Measurements from ENCODE around the gene FAAP100. TPM values are rescaled to one million over a fixed set of nuclear protein-coding genes. Genes with fewer than 3 reads are reported as not detected.
A peak's percentile ranks its signal among the peaks of the same experiment; 100 is the strongest.

FAAP100 gene
- total RNA-seq, 6 experiments from 2014 or later = 21.9 to 27.7 (median 23.9) TPM

DNA sequence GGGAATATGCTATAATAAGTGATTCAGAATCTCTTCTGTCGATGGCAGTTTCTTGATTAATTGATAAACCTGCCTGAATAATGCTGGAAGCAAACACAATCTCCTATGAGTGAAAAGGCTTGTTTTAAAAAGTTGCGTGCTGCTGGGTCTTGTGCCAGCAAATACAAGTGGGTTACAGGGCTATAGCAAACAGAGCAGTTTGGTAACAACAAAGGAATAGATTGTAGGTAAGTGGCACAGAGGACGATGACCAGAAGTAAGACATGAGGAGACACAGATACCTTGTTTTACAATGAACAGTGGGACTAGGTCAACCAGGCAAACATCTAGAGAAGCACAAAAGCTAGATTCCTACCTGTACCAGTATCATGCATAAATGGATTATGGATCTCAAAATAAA, 23.7 kb upstream of the FAAP100 start:
- no peaks in the 10 kb centered on the region for H3K9me3 Mint-ChIP-seq
- peaks cover 53% of the 10 kb centered on the region for H3K36me3 Mint-ChIP-seq (ENCODE audit: low read depth)
- H3K4me3 Mint-ChIP-seq = peak overlapping the region; percentile 73
- peaks cover 65% of the 10 kb centered on the region for H3K4me1 Mint-ChIP-seq (ENCODE audit: low read depth)
- TF ChIP-seq, protein P1, sequence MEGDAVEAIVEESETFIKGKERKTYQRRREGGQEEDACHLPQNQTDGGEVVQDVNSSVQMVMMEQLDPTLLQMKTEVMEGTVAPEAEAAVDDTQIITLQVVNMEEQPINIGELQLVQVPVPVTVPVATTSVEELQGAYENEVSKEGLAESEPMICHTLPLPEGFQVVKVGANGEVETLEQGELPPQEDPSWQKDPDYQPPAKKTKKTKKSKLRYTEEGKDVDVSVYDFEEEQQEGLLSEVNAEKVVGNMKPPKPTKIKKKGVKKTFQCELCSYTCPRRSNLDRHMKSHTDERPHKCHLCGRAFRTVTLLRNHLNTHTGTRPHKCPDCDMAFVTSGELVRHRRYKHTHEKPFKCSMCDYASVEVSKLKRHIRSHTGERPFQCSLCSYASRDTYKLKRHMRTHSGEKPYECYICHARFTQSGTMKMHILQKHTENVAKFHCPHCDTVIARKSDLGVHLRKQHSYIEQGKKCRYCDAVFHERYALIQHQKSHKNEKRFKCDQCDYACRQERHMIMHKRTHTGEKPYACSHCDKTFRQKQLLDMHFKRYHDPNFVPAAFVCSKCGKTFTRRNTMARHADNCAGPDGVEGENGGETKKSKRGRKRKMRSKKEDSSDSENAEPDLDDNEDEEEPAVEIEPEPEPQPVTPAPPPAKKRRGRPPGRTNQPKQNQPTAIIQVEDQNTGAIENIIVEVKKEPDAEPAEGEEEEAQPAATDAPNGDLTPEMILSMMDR (IDR thresholded peaks at IDR 0.05) = no peak
- peaks cover 9% of the 10 kb centered on the region for H3K27me3 Mint-ChIP-seq (ENCODE audit: insufficient read depth)
- H3K27ac Mint-ChIP-seq = peak overlapping the region; percentile 94; the same call in 1 of the 2 replicates
- no peak for DNase-seq

DNA sequence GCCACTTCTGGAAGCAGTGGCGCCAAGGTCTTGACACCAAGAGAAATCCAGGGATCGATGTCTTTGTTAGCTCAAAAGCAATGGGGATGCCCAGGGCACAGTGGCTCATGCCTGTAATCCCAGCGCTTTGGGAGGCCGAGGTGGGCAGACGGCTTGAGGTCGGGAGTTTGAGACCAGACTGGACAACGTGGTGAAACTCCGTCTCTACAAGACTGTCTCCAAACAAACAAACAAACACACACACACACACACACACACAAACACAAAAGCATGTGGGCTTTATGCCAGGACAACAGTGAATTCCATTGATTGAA, 22.4 kb upstream of the FAAP100 start:
- TF ChIP-seq, protein P1 (IDR thresholded peaks at IDR 0.05) = no peak
- no peak for DNase-seq
- peaks cover 6% of the 10 kb centered on the region for H3K27me3 Mint-ChIP-seq (ENCODE audit: insufficient read depth)
- H3K36me3 Mint-ChIP-seq (ENCODE audit: low read depth) = peaks cover 54% of the 10 kb centered on the region
- H3K27ac Mint-ChIP-seq = no peak overlapping the region
- H3K9me3 Mint-ChIP-seq = no peaks in the 10 kb centered on the region
- H3K4me1 Mint-ChIP-seq (ENCODE audit: low read depth) = peaks cover 53% of the 10 kb centered on the region
- no peak overlapping the region for H3K4me3 Mint-ChIP-seq

DNA sequence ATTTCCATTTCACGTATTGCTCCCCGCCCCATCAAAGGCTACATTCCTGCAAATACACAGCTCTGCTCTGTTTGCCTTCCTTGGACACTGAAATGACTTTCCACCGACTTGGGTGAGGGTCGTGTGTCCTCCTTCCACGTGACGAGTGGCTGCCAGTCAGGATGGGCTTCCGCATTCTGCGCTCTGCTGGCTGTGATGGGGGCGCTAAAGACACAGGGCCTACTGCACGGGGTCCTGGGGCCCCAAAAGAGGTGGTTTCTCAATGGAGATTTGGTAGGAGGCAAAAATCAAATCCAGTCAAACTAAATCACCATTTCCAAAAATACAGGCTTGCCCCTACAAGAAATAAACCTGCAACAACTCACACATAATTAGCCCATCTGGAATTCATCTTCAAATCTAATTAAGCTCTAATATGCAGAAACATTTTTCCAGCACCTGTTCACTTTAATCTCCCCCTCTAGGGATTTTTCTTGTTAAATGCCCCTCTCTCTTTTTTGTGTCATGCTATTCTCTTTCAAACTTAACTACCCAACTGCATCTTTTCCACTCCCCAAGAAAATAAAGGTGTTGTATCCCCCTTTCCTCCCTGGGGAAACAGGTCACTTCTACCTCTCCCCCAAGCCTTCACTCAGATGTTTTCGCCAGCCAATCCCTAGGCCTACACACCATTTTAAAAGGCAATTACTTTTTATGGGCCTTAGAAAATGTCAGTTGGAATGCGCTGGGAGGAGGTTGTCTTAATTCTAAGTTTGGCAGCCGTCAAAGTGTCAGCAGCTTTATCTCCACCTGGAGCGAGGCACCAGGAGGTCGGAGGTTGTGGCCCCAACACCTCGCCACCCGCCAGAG, 21.9 kb upstream of the FAAP100 start:
- Mint-ChIP-seq H3K36me3 (ENCODE audit: low read depth) (peaks cover 52% of the 10 kb centered on the region), H3K4me3 (no peak overlapping the region), H3K27me3 (ENCODE audit: insufficient read depth) (peaks cover 2% of the 10 kb centered on the region)

DNA sequence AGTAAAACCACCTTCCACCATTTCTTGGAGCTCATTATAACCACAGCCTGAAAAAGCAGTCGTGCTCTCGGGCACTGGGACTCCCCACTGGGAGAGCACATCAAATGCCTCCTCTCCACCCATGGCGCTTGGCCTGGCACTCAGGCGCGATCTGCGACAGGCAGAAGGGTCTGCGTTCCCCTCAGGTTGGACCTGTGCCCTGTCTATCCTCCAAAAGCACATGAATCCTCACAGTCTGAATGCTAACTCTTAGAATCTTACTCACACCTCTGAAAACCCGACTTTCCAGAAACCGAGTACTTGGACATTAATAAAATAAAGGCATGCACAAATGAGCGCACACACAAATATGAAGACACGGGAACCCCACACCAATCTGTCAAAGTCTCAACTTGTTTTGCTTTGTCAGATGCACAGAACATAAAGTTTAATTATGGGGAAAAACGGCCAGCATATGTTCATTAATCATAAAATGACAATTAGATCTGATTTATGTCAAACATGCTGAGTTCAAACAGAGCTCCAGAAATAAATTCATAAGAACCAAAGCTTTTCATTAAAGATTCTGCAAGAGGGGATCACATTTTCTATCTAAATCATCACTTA, 20.5 kb upstream of the FAAP100 start:
- Mint-ChIP-seq H3K4me3 (no peak overlapping the region), H3K27me3 (ENCODE audit: insufficient read depth) (peaks cover 4% of the 10 kb centered on the region), H3K36me3 (ENCODE audit: low read depth) (peaks cover 50% of the 10 kb centered on the region), H3K4me1 (ENCODE audit: low read depth) (peaks cover 51% of the 10 kb centered on the region), H3K9me3 (no peaks in the 10 kb centered on the region), H3K27ac (peak overlapping the region; percentile 16; the same call in 1 of the 2 replicates)
- DNase-seq = no peak
- TF ChIP-seq, protein P1 (IDR thresholded peaks at IDR 0.05) = no peak

More for the DNA sequence above, 21.9 kb upstream of the FAAP100 start:
- Mint-ChIP-seq H3K9me3 (no peaks in the 10 kb centered on the region), H3K4me1 (ENCODE audit: low read depth) (peaks cover 49% of the 10 kb centered on the region), H3K27ac (peak overlapping the region; percentile 25; the same call in 1 of the 2 replicates)
- TF ChIP-seq, protein P1 (IDR thresholded peaks at IDR 0.05) = no peak
- no peak for DNase-seq

DNA sequence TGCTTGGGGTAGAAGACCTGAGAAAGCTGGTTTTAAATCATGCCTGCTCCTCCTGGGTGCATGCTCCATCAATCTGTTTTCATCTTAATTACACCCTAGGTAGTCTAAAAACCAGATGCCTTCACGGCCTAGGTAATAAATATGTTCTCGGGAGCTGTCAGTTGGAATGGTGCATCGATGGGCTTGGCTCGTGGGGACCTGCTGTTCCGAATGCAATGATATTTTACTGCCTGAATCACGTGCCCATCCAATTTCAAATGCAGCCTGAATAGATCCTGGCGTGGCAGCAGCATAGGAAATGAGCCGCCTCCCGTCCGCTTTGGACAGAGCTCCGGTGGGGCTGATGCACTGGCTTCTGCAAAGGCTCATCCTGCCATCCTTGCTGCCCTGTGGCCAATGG, 18.8 kb upstream of the FAAP100 start:
- no peak overlapping the region for H3K4me3 Mint-ChIP-seq
- H3K27me3 Mint-ChIP-seq (ENCODE audit: insufficient read depth) = peaks cover 3% of the 10 kb centered on the region
- peaks cover 51% of the 10 kb centered on the region for H3K4me1 Mint-ChIP-seq (ENCODE audit: low read depth)
- TF ChIP-seq, protein P1 (IDR thresholded peaks at IDR 0.05) = no peak
- H3K27ac Mint-ChIP-seq = no peak overlapping the region
- peaks cover 37% of the 10 kb centered on the region for H3K36me3 Mint-ChIP-seq (ENCODE audit: low read depth)
- H3K9me3 Mint-ChIP-seq = no peaks in the 10 kb centered on the region
- DNase-seq = no peak

All from HFFc6 (cell line).